HG03432 (cell line): Measurements from ENCODE around the gene ENTPD6.
A peak's percentile ranks its signal among the peaks of the same experiment; 100 is the strongest.
"Not testable (repeated sequence)": the region's sequence is repeated elsewhere in the genome, so short reads cannot be mapped to it uniquely, and the experiment has no call there.

Experiments
- ATAC-seq: cut with Tn5 transposase; IDR thresholded peaks from one replicate; pipeline ENCODE4 v1.9.1; 2021; ENCODE audit warnings: mild to moderate bottlenecking, moderate library complexity; ENCODE audit not compliant: unreplicated experiment

The ENTPD6 gene

DNA sequence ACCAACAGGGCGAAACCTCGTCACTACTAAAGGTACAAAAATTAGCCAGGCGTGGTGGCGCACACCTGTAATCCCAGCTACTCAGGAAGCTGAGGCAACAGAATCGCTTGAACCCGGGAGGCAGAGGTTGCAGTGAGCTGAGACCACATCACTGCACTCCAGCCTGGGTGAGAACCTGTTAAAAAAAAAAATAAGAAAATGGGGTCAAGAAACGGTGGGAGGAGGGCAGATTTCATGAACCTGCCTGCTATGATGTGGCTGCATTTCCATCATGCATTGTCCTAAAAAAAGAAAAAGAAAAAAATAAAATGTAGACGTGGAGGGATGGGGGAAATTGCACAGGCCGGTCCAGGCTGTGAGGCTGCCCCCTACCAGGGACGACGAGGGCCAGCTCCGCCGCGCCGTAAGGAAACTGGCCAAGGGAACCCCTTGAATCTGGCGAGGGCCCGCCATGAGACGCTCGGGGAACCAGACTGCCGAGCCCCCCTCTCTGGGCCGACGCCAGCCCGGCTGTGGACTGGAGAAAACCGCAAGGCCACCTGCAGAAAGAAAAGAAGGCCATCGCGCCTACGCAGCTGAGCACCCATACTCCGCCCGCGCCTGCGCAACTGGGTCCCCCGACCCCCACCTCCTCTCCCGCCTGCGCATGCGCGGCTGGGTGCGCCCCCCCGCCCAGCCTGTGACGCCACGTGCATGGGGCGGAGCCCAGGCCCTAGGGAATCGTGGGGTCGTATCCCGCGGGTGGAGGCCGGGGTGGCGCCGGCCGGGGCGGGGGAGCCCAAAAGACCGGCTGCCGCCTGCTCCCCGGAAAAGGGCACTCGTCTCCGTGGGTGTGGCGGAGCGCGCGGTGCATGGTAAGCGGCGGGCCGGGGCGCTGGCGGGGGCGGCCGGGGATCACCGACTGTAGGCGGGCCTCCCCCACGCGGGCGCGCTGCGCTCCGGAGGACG, at the start of gene ENTPD6:
Gene ENTPD6 (plus strand): TSS at position 699 of the 948 bp plus-strand sequence. CDS start 10,825 bp downstream, outside the sequence.
- peak; percentile 87 for ATAC-seq

DNA sequence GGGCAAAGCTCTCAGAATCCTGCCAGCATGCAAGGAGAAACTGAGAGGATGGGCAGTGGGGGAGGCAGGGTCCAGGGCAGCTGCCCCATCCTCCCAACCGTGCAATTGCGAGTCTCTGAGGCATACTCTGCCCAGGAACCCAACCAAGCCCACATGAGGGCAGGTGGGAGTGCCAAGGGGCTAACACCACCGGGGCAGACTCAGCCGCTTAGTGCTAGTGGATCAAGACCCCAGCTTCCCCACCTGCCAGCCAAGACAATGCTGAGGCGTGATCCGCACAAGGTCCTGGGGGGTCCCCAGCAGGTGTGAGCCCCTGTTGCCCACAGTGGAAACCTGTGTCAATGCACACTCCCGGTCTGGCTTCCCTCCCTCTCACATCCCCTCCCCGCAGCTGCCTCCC, 48.5 kb upstream of the ENTPD6 start:
- no peak for ATAC-seq

DNA sequence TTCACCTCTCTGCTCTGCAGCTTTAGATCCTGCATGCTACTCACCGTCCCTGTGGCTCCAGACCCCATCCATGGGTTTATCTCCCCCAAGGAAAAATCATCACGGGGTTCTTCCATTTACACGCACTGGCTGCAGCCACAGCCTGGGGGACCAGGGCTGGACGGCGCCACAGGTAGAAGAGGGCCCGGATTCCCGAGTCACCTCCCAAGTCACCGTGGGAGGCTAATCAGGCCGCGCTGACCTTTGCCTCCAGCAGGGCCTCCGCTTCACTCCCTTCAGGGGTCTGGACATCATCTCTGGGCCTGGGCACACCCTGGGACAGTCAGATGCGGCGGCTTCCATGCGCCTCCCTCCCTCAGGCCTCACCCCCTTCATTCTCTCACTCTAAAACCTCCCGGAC, 47.8 kb upstream of the ENTPD6 start:
- no peak for ATAC-seq

DNA sequence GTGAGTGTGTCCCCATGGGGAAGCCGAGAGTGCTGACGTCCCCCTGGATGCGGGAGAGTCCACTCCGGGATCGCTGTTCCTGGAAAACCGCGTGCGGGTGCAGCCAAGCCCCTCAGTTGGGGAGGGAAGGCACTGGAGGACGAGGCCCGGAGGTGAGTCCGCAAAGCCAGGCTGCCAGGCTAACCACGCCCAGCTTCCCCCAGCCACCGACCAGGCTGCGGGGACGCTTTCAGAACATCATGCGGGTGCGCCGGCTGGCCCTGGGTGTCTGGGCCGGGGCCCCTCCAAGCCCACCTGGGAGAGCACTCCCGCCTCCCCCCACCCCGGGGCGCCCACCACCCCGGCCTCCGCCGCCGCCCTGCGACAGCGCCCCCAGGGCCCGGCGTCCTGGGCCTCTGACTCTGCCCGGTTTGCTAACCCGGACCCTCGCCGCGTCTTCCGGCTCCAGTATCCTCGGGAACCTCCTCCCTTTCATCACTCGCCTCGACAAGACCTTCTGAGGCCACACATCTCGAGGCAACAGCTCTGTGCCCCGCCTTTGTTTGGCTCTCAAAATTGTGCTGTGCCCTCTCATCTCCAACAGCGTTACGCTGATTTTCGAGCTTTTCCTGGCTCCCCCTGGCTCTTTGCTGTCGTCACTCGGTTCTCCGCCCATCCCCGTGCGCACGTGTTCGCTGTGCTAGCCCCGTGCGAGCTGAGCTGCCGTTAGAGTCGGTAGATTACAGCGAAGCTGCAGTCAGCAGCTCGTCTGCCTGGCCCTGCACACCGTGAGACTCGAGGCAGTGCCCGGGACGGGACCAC, 47.1 kb upstream of the ENTPD6 start:
- no peak for ATAC-seq

DNA sequence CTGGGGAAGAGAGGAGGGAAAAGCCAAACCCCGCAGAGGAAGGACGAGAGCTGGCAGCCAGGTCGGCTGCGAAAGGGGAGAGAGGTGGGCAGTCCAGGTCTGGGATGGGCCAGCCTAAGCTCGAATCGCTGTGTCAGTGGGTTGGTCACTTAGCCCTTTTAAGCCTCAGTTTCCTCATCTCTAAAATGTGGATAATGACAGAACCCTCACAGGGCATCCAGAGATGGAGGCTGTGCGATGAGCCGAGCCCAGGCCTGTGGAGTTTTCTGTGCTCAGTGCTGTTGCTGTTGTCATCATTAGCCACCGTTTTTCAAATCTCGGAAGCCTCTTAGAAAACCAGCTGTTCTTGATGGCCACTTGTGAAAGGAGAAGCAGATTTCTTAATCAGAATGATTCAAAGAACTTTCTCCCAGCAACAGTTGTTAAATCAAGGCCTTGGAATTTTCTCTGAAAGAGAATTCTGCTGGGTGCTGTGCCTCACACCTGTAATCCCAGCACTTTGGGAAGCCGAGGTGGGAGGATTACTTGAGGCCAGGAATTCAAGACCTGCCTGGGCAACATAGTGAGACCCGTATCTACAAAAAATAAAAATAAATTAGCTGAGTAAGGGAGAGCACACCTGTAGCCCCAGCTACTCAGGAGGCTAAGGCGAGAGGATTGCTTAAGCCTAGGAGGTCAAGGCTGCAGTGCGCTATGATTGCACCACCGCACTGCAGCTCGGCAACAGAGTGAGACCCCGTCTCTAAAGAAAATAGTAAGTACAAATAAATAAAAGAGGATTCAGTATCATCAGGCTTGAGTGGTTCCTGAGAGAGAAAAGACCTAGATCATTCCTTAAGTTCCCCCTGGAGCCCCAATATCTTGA, 46.3 kb upstream of the ENTPD6 start:
- no peak for ATAC-seq

DNA sequence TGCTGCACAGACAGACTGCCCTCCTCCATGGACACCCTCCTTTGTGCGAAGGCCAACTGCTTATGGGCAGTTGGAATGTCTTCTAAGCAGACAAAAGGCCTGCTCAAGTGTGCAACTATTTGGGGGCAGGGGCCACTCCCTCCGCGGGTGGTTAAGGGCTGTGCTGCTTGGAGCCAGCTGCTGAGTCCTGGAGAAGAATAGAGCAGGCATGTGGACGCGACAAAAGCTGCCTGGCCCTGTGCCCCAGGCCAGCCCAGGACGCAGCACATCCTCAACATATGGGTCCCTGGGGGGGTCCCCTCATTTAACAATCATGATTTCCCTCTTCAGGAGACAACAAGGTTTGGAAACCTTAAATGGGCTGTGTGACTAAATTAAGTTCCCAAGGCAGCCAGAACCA, 45.5 kb upstream of the ENTPD6 start:
- ATAC-seq = no peak

DNA sequence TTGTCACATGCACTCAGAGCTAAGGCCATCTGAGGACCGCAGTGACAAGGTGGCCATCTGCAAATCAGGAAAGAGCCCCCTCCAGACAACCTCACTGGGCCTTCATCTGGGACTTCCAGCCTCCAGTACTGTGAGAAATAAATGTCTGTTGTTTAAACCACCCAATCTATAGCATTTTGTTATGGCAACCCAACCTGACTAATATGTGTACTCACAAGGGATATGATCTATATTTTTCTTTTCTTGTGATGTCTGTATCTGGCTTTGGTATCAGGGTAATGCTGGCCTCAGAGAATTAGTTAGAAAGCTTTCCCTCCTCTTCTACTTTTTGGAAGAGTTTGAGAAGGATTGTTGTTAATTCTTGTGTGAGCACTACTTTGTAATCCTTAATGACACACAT, 37.5 kb upstream of the ENTPD6 start:
- no peak for ATAC-seq

DNA sequence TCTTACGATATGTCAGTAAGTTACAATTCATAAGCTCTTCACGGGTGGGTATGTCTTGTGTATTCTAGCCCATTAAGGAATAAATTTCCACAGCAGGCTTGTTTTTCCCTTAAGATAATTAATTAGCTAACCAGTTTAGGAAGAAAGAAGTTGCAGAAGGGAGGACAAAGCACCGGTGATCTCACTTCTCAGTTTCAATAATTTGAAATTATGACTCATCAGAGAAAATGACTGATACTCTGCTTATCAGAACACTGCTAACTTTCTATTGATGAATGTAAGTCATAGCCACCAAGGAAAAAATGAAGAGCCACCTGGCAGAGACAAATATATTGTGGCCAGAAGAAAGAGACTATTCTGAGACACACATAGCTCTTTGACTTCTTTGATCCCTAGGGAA, 35.0 kb upstream of the ENTPD6 start:
- ATAC-seq = peak; percentile 58

DNA sequence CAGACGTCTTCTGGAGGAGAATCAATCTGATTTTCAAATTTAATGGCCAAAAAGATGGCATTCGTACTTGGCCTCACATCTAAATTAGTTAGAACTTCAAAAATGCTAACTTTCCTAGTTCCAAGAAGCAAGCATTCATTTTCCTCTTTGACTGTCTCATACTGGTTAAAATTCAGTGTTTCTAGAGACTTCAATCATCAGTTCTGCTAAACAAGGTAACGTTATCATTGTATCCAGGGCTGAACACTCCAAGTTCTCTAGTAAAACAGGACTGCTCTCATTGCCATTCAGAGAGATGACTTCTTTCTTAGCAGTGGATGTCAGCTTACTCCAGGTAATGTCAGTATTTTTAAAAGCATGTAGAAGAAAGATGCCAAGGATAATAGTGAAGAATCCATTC, 34.6 kb upstream of the ENTPD6 start:
- no peak for ATAC-seq

DNA sequence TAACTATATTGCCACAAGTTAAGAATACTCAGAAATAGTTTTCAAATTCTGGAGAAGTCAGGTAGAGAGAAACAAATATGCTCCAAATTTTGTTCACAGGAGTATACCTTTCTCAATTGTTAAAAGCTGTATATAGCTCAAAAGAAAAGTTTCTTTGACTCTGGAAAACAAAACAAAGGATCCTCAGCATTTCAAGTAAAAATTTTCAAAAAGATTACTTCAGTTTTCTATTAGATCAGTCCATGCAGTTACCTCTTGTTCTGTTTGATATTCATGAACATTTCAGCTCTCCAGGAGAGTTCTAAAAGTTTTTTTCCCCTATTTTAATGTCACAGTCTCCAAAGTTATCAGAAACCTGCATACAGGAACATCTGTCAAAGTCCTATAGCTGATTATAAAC, 30.4 kb upstream of the ENTPD6 start:
- ATAC-seq = no peak

DNA sequence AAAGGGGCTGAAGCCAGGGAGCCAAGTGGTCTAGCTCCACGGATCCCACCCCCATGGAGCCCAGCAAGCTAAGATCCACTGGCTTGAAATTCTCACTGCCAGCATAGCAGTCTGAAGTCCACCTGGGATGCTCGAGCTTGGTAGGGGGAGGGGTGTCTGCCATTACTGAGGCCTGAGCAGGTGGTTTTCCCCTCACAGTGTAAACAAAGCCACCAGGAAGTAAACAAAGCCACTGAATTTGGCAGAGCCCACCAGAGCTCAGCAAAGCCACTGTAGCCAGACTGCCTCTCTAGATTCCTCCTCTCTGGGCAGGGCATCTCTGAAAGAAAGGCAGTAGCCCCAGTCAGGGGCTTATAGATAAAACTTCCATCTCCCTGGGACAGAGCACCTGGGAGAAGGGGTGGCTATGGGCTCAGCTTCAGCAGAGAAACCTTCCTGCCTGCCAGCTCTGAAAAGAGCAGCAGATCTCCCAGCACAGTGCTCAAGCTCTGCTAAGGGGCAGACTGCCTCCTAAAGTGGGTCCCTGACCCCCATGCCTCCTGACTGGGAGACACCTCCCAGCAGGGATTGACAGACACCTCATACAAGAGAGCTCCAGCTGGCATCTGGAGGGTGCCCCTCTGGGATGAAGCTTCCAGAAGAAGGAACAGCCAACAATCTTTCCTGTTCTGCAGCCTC, 29.3 kb upstream of the ENTPD6 start:
- not testable (repeated sequence) for ATAC-seq

DNA sequence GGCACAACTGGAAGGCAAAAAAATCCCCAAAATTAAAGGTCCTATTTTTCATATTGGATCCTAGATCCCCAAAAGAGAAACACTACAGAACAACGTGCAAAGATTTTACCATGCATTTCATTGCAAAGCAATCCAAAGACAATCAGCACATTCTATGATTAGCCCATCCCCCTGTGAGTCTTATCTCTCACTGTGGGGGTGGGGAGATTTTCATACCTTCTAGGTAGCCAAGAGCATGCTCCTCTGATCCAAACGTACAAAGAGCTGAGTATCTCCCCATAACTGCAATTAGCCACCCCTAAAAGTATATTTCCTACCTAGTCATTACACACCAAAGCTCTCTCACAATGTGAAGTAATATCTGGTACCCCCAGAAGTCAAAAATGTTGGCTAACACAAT, 22.2 kb upstream of the ENTPD6 start:
- no peak for ATAC-seq

DNA sequence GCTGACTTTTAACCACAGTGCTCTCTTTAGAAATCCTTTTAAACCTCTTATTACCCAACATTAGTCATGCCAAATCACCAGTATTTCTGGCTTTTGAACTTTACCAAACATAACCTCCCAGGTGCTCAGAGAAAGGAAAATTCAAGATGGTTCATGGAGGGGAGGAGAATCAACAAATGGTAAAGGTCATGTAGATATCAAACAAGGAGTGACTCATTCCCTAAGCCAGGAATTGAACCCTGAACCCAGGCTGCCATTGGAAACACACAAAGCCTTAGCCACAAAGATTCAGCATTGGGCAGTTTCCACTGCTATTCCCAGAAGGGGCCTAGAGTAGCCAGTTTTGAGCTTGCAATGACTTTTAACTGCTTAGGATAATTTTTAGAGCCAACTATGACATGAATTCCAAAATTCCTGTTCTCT, 21.6 kb upstream of the ENTPD6 start:
- no peak for ATAC-seq

DNA sequence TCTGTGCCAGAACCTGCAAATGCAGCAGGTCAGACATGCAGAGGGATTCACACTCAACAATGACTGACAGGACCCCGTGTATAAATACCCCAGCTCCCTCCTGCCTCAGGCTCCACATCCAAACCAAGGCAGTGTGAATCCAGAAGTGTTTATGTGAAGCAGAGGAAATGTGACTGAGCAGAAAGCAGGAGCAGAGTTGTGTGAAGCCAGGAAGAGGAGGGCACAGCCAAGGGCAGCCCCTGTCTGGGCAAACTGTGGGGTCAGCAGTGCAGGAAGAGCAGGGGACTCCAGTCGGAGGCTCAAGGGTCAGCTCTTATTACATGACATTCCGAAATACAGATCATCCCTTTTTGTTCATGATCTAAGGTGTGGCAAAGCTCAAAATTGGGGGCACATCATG, 19.3 kb upstream of the ENTPD6 start:
- ATAC-seq = no peak

DNA sequence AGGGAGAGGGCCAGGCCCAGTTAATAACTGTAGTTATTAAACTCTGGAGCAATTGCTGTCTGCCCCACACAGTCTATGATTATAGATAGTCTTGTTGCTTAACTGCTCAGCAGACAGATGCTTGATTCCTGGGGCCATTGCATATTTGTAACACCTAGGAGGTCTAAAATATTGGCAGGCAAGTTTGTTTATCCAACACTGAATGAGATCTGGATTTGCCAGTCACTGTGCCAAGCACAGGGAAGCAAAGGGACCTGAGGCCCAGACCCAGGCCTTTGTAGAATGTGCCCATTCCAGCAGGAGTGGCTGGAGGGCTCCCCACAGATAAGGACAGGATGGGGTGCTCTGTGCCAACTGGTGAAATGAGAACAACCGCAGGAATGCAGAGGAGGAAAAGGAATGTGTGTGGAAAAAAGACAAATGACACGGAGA, 17.6 kb upstream of the ENTPD6 start:
- no peak for ATAC-seq

DNA sequence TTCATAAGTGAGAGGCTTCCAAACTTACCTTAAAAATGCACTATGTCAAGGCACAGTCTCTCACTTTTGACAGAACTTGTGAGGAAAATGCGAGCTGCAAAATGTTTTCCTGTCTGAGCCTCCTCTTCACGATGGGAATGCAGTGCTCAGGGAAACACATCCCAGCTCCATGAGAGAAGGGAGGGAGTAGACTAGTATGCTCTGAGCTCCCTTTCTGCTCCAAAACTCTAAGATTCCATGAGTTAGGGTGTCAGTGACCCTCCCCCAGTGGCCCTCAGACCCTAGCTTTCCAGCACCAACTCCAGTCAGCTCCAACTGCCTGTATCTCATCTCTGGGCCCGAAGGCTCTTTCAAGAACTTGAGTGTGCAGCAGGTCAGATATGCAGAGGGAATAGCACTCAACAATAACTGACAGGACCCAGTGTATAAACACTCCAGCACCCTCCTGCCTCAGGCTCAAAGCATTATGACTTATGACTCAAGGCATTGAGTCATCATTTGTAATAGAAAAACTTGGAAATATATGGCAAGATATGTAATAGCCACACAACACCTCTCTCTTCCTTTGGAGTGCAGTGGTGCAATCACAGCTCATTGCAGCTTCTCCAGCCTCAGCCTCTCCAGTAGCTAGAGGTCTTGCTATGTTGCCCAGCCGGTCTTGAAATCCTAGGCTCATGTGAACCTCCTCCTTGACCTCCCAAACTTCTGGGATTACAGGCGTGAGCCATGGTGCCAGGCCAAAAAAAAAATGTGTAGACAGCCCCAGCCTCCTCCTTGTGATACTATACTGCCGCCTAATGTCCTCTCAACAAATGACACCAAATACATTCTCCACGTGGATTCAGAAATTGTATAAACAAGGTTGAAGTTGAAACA, 16.7 kb upstream of the ENTPD6 start:
- ATAC-seq = no peak

DNA sequence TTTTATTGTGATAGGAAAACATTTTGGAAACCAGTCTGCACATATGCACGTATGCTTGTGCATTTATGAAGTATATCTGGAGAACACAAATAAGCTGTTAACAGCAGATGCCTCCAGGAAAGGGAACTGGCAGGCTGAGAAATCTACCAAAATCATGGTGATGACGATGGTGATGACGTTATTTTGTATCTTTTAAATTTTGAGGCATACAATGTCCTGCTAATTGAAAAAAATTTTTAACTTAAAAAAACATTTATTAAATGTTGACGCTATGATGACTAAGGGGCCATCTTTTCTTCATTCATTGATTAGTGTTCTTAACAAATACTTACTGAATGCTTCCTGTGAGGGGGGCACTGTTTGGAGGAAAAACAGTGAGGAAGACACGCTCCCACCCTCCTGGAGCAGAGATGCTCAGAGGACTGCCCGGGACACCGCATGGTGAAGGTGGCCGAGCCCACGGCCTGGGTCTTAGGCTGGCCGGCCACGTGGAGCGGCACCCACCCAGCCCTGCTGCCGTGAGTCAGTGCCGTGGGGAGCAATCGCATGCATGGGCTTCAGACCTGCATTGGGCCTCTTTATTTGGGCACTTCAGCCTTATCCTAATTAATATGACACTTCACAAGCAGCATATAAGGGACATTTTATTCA, 15.9 kb upstream of the ENTPD6 start:
- no peak for ATAC-seq

DNA sequence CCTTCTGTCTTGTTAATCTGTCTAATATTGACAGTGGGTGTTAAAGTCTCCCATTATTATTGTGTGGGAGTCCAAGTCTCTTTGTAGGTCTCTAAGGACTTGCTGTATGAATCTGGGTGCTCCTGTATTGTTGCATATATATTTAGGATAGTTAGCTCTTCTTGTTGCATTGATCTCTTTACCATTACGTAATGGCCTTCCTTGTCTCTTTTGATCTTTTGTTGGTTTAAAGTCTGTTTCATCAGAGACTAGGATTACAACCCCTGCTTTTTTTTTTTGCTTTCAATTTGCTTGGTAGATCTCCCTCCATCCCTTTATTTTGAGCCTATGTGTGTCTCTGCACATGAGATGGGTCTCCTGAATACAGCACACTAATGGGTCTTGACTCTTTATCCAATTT, 11.1 kb upstream of the ENTPD6 start:
- not testable (repeated sequence) for ATAC-seq

DNA sequence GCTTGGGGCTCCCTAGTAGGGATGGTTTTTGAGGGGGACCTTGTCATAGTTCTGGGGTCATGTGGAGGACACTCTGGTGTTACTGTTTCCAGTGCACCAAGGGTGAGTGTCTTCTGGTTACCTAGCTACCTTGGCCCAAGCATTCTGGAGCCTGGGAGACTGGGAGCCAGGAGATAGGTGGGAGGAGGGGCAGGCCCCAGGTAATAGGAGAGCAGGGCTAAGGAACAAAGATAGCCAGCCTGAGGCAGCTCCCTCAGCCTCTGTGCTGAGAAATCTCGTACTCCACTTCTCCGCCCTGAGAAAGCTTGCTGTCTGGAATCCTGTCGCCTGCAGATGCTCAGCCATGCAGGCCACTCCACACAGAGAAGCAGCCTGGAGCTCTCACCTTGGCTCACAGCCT, 8.3 kb upstream of the ENTPD6 start:
- no peak for ATAC-seq
